H1 (cell line): Measurements from ENCODE around the gene PNPLA3. TPM values are rescaled to one million over a fixed set of nuclear protein-coding genes. Genes with fewer than 3 reads are reported as not detected.

ENCODE experiments used
- CTCF ChIA-PET: fragments of 300-600 bp; sonication (Branson Sonifier 250); formaldehyde crosslinking; loops from one replicate; lab custom pipeline; 2021; ENCODE audit not compliant: partially characterized antibody; lab: Charles Lee
- POLR2A ChIA-PET: fragments of 300-600 bp; sonication (Branson Sonifier 250); formaldehyde crosslinking; loops from one replicate; lab custom pipeline; 2021; ENCODE audit warnings: inconsistent platforms; ENCODE audit not compliant: partially characterized antibody; lab: Charles Lee
- DNase-seq, 2 experiments: peaks; one replicate each; pipeline versions ENCODE4 v3.0.0 to v3.0.0-alpha.2; 2010 to 2022; ENCODE audit warnings: low spot score in 2 of 2, low read depth in 1 of 2, mixed read lengths in 1 of 2
- FAIRE-seq: peaks from 2 replicates; lab custom pipeline; 2011; peaks lifted over from hg19 to GRCh38; lab: Jason Lieb, UNC
- H2AFZ ChIP-seq: 2 replicates; pipeline ENCODE4 v1.8.1; 2012; ENCODE audit warnings: low read length, inconsistent platforms
- H2AK5ac ChIP-seq: 2 replicates; pipeline ENCODE4 v1.6.1; 2013; ENCODE audit warnings: low read depth, low read length
- H2BK120ac ChIP-seq: replicated peaks from 2 replicates; pipeline ENCODE3; 2013; ENCODE audit warnings: low read depth, low read length, inconsistent platforms
- H2BK12ac ChIP-seq: 2 replicates; pipeline ENCODE4 v1.6.1; 2013; ENCODE audit warnings: low read depth, low read length
- H2BK15ac ChIP-seq: 2 replicates; pipeline ENCODE4 v1.6.1; 2013; ENCODE audit warnings: low read length
- H2BK20ac ChIP-seq: 2 replicates; pipeline ENCODE4 v1.6.1; 2013; ENCODE audit warnings: low read length
- H2BK5ac ChIP-seq: 2 replicates; pipeline ENCODE4 v1.6.1; 2013; ENCODE audit warnings: low read depth, low read length
- H3K14ac ChIP-seq: 2 replicates; pipeline ENCODE4 v1.6.1; 2013; ENCODE audit warnings: inconsistent platforms; ENCODE audit not compliant: insufficient read length
- H3K18ac ChIP-seq: 2 replicates; pipeline ENCODE4 v1.6.1; 2013; ENCODE audit warnings: low read length; ENCODE audit errors: extremely low read depth
- H3K23ac ChIP-seq: 2 replicates; pipeline ENCODE4 v1.6.1; 2013; ENCODE audit warnings: inconsistent platforms; ENCODE audit not compliant: insufficient read length
- H3K23me2 ChIP-seq: 2 replicates; pipeline ENCODE4 v1.6.1; 2013; ENCODE audit warnings: low read depth, low read length
- H3K27ac ChIP-seq: 2 replicates; pipeline ENCODE4 v1.6.1; 2011; ENCODE audit warnings: low read depth, low read length, inconsistent platforms
- H3K27me3 ChIP-seq, 4 experiments: replicated peaks in 1 of 4; 1 replicate in 1 of 4; 2 replicates in 3 of 4; pipeline versions ENCODE4 v1.6.1 to v1.8.1; 2011 to 2013; ENCODE audit warnings: low read length in 3 of 4, mild to moderate bottlenecking in 3 of 4, inconsistent platforms in 2 of 4, mixed read lengths in 2 of 4, moderate library complexity in 1 of 4; ENCODE audit not compliant: control insufficient read depth in 3 of 4, insufficient read depth in 3 of 4; ENCODE audit errors: extremely low read depth in 1 of 4
- H3K36me3 ChIP-seq, 4 experiments: 2 replicates each; pipeline versions ENCODE4 v1.6.1 to v1.8.1; 2011 to 2013; ENCODE audit warnings: mild to moderate bottlenecking in 4 of 4, low read length in 3 of 4, moderate library complexity in 2 of 4, control low read depth in 1 of 4, inconsistent platforms in 1 of 4; ENCODE audit not compliant: insufficient read depth in 4 of 4, control insufficient read depth in 2 of 4
- H3K4ac ChIP-seq: replicated peaks from 2 replicates; pipeline ENCODE3; 2013; ENCODE audit warnings: low read length, low read depth, mixed read lengths, inconsistent platforms; ENCODE audit not compliant: insufficient read length
- H3K4me1 ChIP-seq, 4 experiments: replicated peaks in 1 of 4; 1 replicate in 1 of 4; 2 replicates in 3 of 4; pipeline versions ENCODE4 v1.6.1 to v1.8.1; 2011 to 2013; ENCODE audit warnings: low read length in 3 of 4, inconsistent platforms in 2 of 4, mixed read lengths in 1 of 4; ENCODE audit not compliant: insufficient read depth in 4 of 4, control insufficient read depth in 3 of 4
- H3K4me2 ChIP-seq, 2 experiments: 2 replicates each; pipeline versions ENCODE4 v1.6.1 to v1.8.1; 2011 to 2013; ENCODE audit warnings: low read depth in 2 of 2, low read length in 2 of 2, control low read depth in 1 of 2, inconsistent platforms in 1 of 2, mild to moderate bottlenecking in 1 of 2; ENCODE audit not compliant: insufficient read depth in 1 of 2
- H3K4me3 ChIP-seq, 4 experiments: fragments of 200-600, 300-600 bp in 1 of 4; sonication (generic), shearing (Covaris generic), sonication (Bioruptor Twin) in 1 of 4; 2 replicates each; pipeline versions ENCODE4 v1.5.1 to v1.8.1; 2011 to 2016; ENCODE audit warnings: low read length in 4 of 4, low read depth in 3 of 4, control low read depth in 2 of 4, inconsistent platforms in 2 of 4, mild to moderate bottlenecking in 2 of 4, mixed read lengths in 1 of 4, moderate library complexity in 1 of 4; ENCODE audit not compliant: insufficient read depth in 2 of 4; ENCODE audit errors: extremely low read depth in 1 of 4
- H3K56ac ChIP-seq: replicated peaks from 2 replicates; pipeline ENCODE3; 2013; ENCODE audit warnings: low read depth, mild to moderate bottlenecking, mixed read lengths, low read length, inconsistent platforms; ENCODE audit not compliant: insufficient read length
- H3K79me1 ChIP-seq: 2 replicates; pipeline ENCODE4 v1.6.1; 2013; ENCODE audit warnings: low read depth, low read length, control low read depth
- H3K79me2 ChIP-seq, 2 experiments: 2 replicates each; pipeline versions ENCODE4 v1.6.1 to v1.8.1; 2012 to 2013; ENCODE audit warnings: low read length in 2 of 2, mild to moderate bottlenecking in 2 of 2, inconsistent platforms in 1 of 2; ENCODE audit not compliant: insufficient read depth in 2 of 2, control insufficient read depth in 1 of 2
- H3K9ac ChIP-seq, 4 experiments: replicated peaks in 1 of 4; 1 replicate in 1 of 4; 2 replicates in 3 of 4; pipeline versions ENCODE4 v1.6.1 to v1.8.1; 2011 to 2013; ENCODE audit warnings: low read depth in 3 of 4, low read length in 3 of 4, control low read depth in 2 of 4, mild to moderate bottlenecking in 2 of 4, moderate library complexity in 2 of 4, inconsistent platforms in 1 of 4; ENCODE audit errors: extremely low read depth in 1 of 4
- H3K9me3 ChIP-seq, 2 experiments: 2 replicates each; pipeline versions ENCODE4 v1.6.1 to v1.8.1; 2012 to 2013; ENCODE audit warnings: mild to moderate bottlenecking in 2 of 2, moderate library complexity in 2 of 2, control low read depth in 1 of 2, inconsistent platforms in 1 of 2, low read depth in 1 of 2, low read length in 1 of 2, mixed read lengths in 1 of 2; ENCODE audit not compliant: insufficient read depth in 2 of 2
- H4K20me1 ChIP-seq, 2 experiments: replicated peaks in 1 of 2; 2 replicates each; pipeline versions ENCODE3 to v1.8.1; 2011 to 2013; ENCODE audit warnings: inconsistent platforms in 2 of 2, low read length in 2 of 2, mild to moderate bottlenecking in 1 of 2; ENCODE audit not compliant: insufficient read depth in 2 of 2, control insufficient read depth in 1 of 2
- H4K5ac ChIP-seq: 2 replicates; pipeline ENCODE4 v1.6.1; 2013; ENCODE audit warnings: low read length, low read depth, mixed read lengths, inconsistent platforms; ENCODE audit not compliant: insufficient read length
- H4K8ac ChIP-seq: 2 replicates; pipeline ENCODE4 v1.8.0; 2013; ENCODE audit warnings: mild to moderate bottlenecking, moderate library complexity, low read length, inconsistent platforms; ENCODE audit not compliant: insufficient read depth; ENCODE audit errors: extremely low read depth
- H4K91ac ChIP-seq: replicated peaks from 2 replicates; pipeline ENCODE3; 2013; ENCODE audit warnings: low read length, mixed read lengths, inconsistent platforms; ENCODE audit not compliant: insufficient read length
- EZH2 ChIP-seq: fragments of 200-600 bp; sonication (generic); IDR thresholded peaks from 2 replicates; pipeline ENCODE4 v1.7.1; 2012; ENCODE audit warnings: low read depth, mild to moderate bottlenecking, moderate library complexity, low read length, inconsistent platforms; ENCODE audit not compliant: severe bottlenecking
- WGBS, 2 experiments: shearing (Covaris generic) in 1 of 2; methylation state at CpG; one replicate each; pipeline versions ENCODE4 v1.1.6 to v1.1.7; 2013 to 2015; ENCODE audit warnings: low lambda C conversion rate in 2 of 2, mixed read lengths in 2 of 2, inconsistent platforms in 1 of 2, low coverage in 1 of 2, missing lambda C conversion rate in 1 of 2; ENCODE audit not compliant: insufficient replicate concordance in 2 of 2, insufficient coverage in 1 of 2, insufficient read length in 1 of 2; ENCODE audit errors: extremely low coverage in 1 of 2, missing lambda C conversion rate in 1 of 2; 5-methylcytosine and 5-hydroxymethylcytosine counted together
- polyA plus RNA-seq, 7 experiments: library from polyadenylated mRNA; depleted of rRNA in 3 of 7; stranded (reverse) in 5 of 7; unstranded in 2 of 7; fragments of >200 nt in 5 of 7; fragments of 200-250 nt in 2 of 7; gene quantifications; 1 replicate in 5 of 7; 2 replicates in 1 of 7; 4 replicates in 1 of 7; pipeline versions ENCODE4 v1.2.1 to v1.2.3, GENCODE V29; 2011 to 2013; ENCODE audit warnings: missing spikeins in 2 of 7, mixed read lengths in 2 of 7
- total RNA-seq: library from RNA; stranded (reverse); fragmentation: NEBNext Ultra II Directional; extraction: Animal tissue kit (Norgen Biotek cat#: 25700); gene quantifications from 2 replicates; pipeline ENCODE4 v1.2.1, GENCODE V29; 2021

Gene PNPLA3
- total and polyA plus RNA-seq, 2 of the 8 experiments (the other 6 are each of a cell fraction or from before 2014, with no cell fraction given) = 17.5 to 23.4 TPM

- H3K36me3 ChIP-seq = peaks cover 7 to 58% (median 26%) of the 10 kb centered on the region in 4 experiments
These were observed 57.4 kb downstream of the PNPLA3 start for GRCh38 chr22:43980996-43981395.

More at GRCh38 chr22:43980996-43981395, 57.4 kb downstream of the PNPLA3 start:
- Histone ChIP-seq H3K4me2 (no peak overlapping the region), H3K27ac (no peak overlapping the region), H3K56ac (no peak overlapping the region), H3K9me3 (no peaks in the 10 kb centered on the region), H3K18ac (no peak overlapping the region), H3K23me2 (peaks cover 3% of the 10 kb centered on the region; the same call in 1 of the 2 replicates), H2BK12ac (no peak overlapping the region), H3K27me3 (no peaks in the 10 kb centered on the region), H4K20me1 (peaks cover 0 to 6% of the 10 kb centered on the region in 2 experiments), H2BK5ac (no peak overlapping the region), H2AK5ac (no peak overlapping the region), H2BK15ac (no peak overlapping the region), H4K5ac (no peak overlapping the region), H4K8ac (no peak overlapping the region), H3K79me1 (no peaks in the 10 kb centered on the region), H3K4ac (no peak overlapping the region), H2BK20ac (no peak overlapping the region), H2BK120ac (no peak overlapping the region), H4K91ac (no peak overlapping the region), H3K9ac (no peak overlapping the region; a peak in 1 of 7 replicates), H3K14ac (no peak overlapping the region), H3K23ac (no peak overlapping the region), H3K4me1 (no peaks in the 10 kb centered on the region), H3K79me2 (no peaks in the 10 kb centered on the region), H2AFZ (no peak overlapping the region), H3K4me3 (no peak overlapping the region)
- DNase-seq = no peak
- ChIA-PET CTCF (interaction anchor here (1.5 kb wide), 1 partner anchor 12 kb away, joined by 6 read pairs; no protein-coding TSS in a partner anchor), POLR2A (no interaction called here)
- TF ChIP-seq EZH2 = no peak
- 95% methylated on average over 17 of the region's 17 CpGs; no CpG with 5 or more reads in 1 of the 2 experiments for WGBS, 2 experiments
- FAIRE-seq = no peak
